Mesodermal cell (in vitro differentiated cells): ENCODE data around the gene ACTN1.
A peak's percentile ranks its signal among the peaks of the same experiment; 100 is the strongest.

Experiments used
- H3K27ac ChIP-seq: 2 replicates; pipeline ENCODE4 v1.7.0; 2013; ENCODE audit warnings: mild to moderate bottlenecking, low read depth, low read length, moderate library complexity; ENCODE audit not compliant: severe bottlenecking
- H3K36me3 ChIP-seq: 2 replicates; pipeline ENCODE4 v1.7.1; 2013; ENCODE audit warnings: mild to moderate bottlenecking, low read length, moderate library complexity; ENCODE audit not compliant: control insufficient read depth, insufficient read depth
- H3K4me1 ChIP-seq: one replicate; pipeline ENCODE4 v1.7.1; 2013; ENCODE audit warnings: mild to moderate bottlenecking, low read length; ENCODE audit not compliant: insufficient read depth, control insufficient read depth, poor library complexity, severe bottlenecking
- H3K4me3 ChIP-seq: 2 replicates; pipeline ENCODE4 v1.7.0; 2013; ENCODE audit warnings: low read length, control low read depth, mild to moderate bottlenecking; ENCODE audit not compliant: insufficient read depth, poor library complexity, severe bottlenecking; ENCODE audit errors: extremely low read depth
- H3K9me3 ChIP-seq: 2 replicates; pipeline ENCODE4 v1.7.1; 2013; ENCODE audit warnings: mild to moderate bottlenecking, low read length, moderate library complexity; ENCODE audit not compliant: control insufficient read depth
- WGBS, 2 experiments: methylation state at CpG; one replicate each; pipeline ENCODE4 v1.1.5; 2013; ENCODE audit warnings: missing lambda C conversion rate in 2 of 2; ENCODE audit not compliant: insufficient coverage in 2 of 2; 5-methylcytosine and 5-hydroxymethylcytosine counted together

The ACTN1 gene

DNA sequence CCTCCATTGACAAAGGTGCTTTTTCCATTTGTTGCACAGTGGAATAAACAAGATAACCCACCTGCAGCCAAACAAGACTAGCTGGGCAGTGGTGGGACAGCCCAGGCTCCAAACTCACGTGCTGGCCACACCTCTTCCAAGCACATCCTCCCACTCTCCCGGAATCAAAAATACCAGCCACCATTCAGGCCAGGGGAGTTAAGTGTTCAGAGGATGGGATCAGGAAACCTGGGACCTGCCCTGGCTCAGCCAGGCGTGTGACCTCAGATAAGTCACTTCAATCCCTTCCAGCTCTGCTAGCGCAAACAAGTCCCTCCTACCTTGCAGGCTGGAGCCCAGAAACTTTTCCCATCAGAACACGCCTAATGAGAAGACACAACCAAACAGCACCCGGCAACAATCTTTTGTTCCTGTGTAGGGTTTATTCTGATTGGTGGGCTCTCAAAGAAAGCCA lies 43.3 kb downstream of the ACTN1 start:
- Histone ChIP-seq H3K9me3 (no peaks in the 10 kb centered on the region), H3K4me1 (peaks cover 57% of the 10 kb centered on the region), H3K27ac (peak overlapping the region; percentile 3), H3K36me3 (peaks cover 70% of the 10 kb centered on the region), H3K4me3 (no peak overlapping the region)
- WGBS, 2 experiments, result 90% methylated on average over 4 of the region's 6 CpGs; no CpG with 5 or more reads in 1 of the 2 experiments

DNA sequence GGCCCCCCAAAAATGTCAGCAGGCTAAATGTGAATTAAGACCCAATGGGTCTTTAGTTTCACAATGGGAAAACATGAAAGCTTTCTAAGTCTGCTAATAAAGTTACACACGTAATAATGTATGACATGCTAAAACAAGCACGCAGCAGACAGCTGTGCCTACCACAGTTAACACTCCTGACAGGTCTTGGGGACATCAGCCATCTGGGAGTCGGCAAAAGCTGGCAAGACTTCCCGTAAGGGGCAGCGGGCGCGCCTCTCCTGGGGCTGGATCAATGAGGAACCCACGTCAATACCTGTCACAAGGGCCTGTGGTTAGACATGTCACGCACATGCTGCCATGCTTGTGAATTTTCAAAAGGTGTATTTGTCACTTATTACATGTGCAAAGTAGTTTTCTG lies 45.0 kb downstream of the ACTN1 start:
- Histone ChIP-seq H3K4me3 (no peak overlapping the region), H3K9me3 (no peaks in the 10 kb centered on the region), H3K27ac (no peak overlapping the region), H3K4me1 (peaks cover 42% of the 10 kb centered on the region), H3K36me3 (peaks cover 79% of the 10 kb centered on the region)
- 99 to 100% methylated on average over 9 of the region's 9 CpGs for WGBS, 2 experiments

DNA sequence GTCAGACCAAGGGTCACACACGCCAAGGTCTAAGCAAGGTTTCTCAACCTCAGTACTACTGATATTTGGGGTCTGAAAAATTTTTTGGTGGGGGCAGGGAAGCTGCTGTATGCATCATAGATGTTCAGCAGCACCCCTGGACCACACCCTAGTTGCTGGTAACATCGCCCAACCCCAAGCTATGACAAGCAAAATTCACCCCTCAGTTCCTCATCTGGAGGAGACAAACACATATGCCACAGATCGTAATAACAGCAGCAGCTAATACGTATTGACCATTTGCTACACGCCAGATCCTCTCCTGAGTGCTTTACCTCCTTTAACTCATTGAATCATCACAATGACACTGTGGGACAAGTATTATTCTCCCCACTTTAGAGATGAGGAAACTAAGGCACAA lies 46.4 kb downstream of the ACTN1 start:
- 92 to 100% methylated on average over 2 to 4 of the region's 5 CpGs for WGBS, 2 experiments
- Histone ChIP-seq H3K27ac (no peak overlapping the region), H3K9me3 (no peaks in the 10 kb centered on the region), H3K4me1 (peaks cover 28% of the 10 kb centered on the region), H3K36me3 (peaks cover 70% of the 10 kb centered on the region), H3K4me3 (no peak overlapping the region)

DNA sequence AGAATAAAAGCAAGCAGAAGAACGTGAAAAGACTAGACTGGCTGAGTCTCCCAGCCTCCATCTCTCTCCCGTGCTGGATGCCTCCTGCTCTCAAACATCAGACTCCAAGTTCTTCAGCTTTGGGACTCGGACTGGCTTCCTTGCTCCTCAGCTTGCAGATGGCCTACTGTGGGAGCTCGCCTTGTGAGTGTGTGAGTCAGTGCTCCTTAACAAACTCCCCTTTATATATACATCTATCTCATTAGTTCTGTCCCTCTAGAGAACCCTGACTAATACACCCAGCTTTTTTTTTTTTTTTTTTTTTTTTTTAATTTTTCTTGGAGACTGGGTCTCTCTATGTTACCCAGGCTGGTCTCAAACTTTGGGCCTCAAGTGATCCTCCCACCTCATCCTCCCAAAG lies 46.9 kb downstream of the ACTN1 start:
- Histone ChIP-seq H3K9me3 (no peaks in the 10 kb centered on the region), H3K27ac (no peak overlapping the region), H3K4me3 (no peak overlapping the region), H3K4me1 (peaks cover 24% of the 10 kb centered on the region), H3K36me3 (peaks cover 69% of the 10 kb centered on the region)
- 76 to 95% methylated on average over 3 to 4 of the region's 4 CpGs for WGBS, 2 experiments

DNA sequence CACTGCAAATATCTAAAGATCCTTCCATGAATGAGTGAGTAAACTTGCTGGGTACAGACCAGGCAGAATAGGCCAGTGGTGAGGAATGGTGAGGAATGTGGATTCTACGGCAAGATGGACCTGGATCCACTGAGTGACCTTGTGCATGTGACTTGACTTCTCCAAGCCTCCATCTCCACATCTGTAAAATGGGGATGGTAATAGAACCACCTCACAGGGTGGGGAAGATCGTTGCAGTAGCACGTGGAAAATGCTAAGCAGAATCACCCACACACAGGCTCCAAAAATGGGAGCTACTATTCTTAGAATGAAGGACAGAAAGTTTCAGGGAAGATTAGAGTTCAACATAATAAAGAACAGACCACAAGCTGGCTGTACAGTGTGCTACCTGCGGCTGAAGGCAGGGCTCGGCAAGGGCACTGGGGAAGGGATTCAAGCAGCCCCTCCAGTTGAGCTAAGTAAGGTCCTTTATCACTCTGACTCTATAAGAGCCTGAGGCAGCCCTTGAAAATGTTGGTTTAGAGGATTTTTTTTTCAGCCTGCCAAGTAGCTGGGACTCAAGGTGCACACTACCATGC lies 47.5 kb downstream of the ACTN1 start:
- Histone ChIP-seq H3K27ac (no peak overlapping the region), H3K9me3 (no peaks in the 10 kb centered on the region), H3K36me3 (peaks cover 69% of the 10 kb centered on the region), H3K4me1 (peaks cover 18% of the 10 kb centered on the region), H3K4me3 (no peak overlapping the region)
- WGBS, 2 experiments, result 100% methylated on average over 2 to 3 of the region's 5 CpGs

DNA sequence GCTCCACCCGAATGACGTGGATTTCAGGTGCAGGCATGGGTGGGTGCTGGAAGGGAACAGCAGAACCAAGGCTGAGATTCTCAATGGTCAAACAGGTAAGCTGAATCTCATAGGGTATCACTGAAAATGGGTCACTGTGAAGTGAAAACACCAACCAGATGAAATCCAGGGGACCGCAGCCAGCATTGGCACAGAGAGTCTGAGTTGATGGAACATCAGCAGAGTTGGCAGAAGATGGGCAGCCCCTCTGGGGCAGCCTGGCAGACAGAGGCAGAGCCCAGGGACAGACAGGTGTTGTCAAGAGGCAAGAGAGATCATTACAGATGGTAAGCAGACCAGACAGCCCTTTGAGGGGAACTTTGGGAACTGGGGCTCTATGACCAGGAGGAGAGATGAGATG lies 48.0 kb downstream of the ACTN1 start:
- Histone ChIP-seq H3K27ac (no peak overlapping the region), H3K4me3 (no peak overlapping the region), H3K36me3 (peaks cover 69% of the 10 kb centered on the region), H3K4me1 (peaks cover 18% of the 10 kb centered on the region), H3K9me3 (no peaks in the 10 kb centered on the region)
- WGBS, 2 experiments, result 100% methylated on average over 1 of the region's 3 CpGs

DNA sequence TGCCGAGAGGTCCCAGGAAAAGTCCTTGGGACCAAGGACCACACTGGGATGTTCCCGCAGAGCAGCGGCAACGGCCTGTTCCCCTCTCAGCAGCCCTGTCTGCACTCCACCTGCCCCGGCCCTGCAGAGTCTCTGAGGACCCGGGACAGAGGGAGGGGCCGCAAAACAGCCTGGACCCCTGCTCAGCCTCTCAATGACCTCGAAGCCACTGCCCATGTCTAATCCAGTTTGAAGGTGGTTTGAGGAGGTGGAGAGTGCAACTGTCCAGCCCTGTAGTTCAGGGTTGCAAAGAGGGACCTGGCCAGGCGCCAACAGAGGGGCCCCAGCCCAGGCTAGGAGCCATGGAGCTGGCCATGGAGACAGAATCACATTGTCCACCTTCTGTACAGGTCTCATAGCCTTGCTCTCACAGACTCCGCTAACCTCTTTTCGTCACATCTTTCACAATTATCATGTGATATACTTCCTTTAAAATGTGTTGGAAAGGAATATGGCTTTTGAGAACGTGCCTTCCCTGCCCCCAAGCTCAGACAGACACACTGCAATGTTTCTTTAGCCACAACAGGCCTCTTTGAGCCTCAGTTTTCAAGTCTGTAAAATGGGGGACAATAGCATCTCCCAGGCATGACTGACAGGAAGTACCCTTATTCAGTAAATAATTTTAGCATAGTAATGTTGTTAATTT lies 49.3 kb downstream of the ACTN1 start:
- H3K27ac ChIP-seq, result no peak overlapping the region
- H3K9me3 ChIP-seq, result no peaks in the 10 kb centered on the region
- peaks cover 16% of the 10 kb centered on the region for H3K4me1 ChIP-seq
- peaks cover 77% of the 10 kb centered on the region for H3K36me3 ChIP-seq
- no peak overlapping the region for H3K4me3 ChIP-seq
- WGBS, 2 experiments, result 94 to 97% methylated on average over 7 to 8 of the region's 12 CpGs

DNA sequence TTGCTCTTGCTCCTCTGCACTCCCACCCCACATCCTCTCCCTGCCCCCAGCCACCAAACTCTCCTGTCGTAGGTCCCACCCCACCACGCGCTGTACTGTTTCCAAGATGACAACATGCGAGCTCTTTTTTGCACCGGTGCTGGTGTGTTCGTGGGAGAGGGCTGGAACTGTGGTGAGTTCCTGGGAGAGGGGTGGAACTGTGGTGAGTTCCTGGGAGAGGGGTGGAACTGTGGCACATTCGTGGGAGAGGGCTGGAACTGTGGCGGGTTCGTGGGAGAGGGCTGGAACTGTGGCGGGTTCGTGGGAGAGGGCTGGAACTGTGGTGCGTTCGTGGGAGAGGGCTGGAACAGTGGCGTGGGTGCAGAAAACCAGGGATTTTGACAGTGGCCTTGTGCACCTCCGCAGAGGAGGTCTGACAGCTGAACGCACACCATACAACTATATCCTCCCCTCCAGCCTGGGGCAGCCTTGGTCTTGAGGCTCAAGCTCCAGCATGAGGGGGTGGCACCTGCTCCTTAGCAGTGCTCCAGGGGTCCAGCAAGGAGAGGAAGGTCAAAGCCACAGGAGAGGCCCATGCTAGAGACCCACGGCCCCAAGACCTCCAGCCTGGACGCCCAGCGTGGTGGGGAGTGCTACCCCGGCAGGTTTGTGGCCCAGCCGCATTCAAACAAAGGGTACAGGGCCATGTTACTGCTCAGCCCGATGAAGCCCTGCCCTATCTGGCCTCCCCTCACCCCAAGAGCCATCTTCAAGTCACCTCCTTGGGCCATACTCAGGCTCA lies 50.1 kb downstream of the ACTN1 start:
- Histone ChIP-seq H3K4me3 (no peak overlapping the region), H3K4me1 (peaks cover 24% of the 10 kb centered on the region), H3K36me3 (peaks cover 78% of the 10 kb centered on the region), H3K27ac (peak overlapping the region; percentile 55), H3K9me3 (no peaks in the 10 kb centered on the region)
- 95 to 100% methylated on average over 10 to 11 of the region's 22 CpGs for WGBS, 2 experiments

DNA sequence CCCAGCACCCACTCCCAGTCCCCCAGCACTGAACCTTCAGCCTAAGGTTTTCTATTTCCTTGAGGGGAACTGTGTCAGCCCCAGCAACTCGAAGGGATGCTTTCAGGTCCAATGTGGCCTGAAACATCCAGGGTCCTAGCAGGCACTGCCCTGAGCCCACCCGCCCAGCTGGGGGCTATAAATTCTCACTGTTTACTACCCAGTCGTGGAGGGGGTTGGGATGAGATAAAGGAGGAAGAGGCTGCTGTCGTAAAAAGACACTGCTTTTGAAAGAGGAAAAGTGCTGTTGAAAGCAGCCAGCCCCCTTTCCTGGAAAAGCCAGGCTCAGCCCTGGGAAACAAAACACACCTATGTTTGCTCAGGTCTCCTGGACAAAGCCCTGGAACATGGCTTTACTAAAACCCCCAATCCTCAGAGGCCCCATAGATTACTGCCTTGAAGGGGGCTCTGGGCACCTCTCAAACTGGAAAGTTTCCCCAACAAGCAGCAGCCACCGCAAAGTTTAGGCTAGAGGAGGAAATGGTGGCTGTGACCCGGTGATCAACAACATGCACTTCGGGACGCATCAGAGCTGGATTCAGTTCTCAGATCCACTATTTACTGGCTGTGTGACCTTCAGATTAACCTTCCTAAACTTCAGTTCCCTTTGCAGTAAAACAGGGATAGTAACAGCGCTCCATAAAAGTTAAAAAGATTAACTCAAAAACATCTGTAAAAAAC lies 51.0 kb downstream of the ACTN1 start:
- WGBS, 2 experiments, result 86 to 96% methylated on average over 4 to 8 of the region's 9 CpGs

DNA sequence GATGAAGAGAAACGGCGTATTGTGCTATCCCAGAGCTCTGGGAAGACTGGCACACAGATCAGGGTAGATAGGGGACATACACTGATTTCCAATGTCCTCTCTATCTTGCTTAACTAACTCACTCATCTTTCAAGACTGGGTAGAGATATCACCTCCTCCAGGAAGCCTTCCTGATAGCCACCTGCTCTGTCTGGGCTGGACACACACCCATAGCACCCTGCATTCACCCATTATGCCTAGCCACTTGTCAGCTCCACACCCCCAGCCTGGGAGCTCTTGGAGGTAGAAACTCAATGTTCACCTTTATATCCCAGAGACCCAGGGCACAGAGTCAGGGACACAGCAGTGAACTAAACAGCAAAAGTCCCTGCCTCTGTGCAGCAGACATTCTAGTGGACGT lies 52.0 kb downstream of the ACTN1 start:
- Histone ChIP-seq H3K4me3 (no peak overlapping the region), H3K27ac (no peak overlapping the region), H3K9me3 (no peaks in the 10 kb centered on the region), H3K36me3 (peaks cover 81% of the 10 kb centered on the region), H3K4me1 (peaks cover 33% of the 10 kb centered on the region)
- 89 to 100% methylated on average over 3 of the region's 3 CpGs for WGBS, 2 experiments

More for the DNA sequence above, 51.0 kb downstream of the ACTN1 start:
- Histone ChIP-seq H3K9me3 (no peaks in the 10 kb centered on the region), H3K4me3 (no peak overlapping the region), H3K36me3 (peaks cover 78% of the 10 kb centered on the region), H3K27ac (peak overlapping the region; percentile 55), H3K4me1 (peaks cover 31% of the 10 kb centered on the region)
